IPS-NIHi7 (cell line): Measurements from ENCODE around the gene VEPH1.

ENCODE experiments used
- DNase-seq: peaks from one replicate; pipeline ENCODE4 v3.0.0; 2012; ENCODE audit warnings: mixed read lengths; ENCODE audit errors: extremely low spot score

VEPH1 gene

DNA sequence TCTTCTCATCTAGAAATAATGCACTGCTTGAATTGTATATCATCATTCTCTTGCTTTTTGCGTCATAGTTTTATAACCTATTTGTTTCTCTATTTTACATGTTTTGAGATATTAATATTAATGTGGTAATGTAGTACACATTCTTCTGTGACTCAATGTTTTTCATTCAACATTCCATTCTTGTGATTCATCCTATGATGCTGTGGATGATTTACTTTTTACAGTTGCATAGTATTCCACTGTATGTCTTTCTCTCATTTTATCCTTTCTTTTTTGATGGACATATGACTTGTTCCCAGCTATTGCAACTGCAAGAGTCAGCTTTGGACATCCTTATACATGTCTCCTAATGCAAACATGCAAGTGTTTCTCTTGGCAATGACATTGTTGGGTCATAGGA, 20.6 kb upstream of the VEPH1 start:
- no peak for DNase-seq

DNA sequence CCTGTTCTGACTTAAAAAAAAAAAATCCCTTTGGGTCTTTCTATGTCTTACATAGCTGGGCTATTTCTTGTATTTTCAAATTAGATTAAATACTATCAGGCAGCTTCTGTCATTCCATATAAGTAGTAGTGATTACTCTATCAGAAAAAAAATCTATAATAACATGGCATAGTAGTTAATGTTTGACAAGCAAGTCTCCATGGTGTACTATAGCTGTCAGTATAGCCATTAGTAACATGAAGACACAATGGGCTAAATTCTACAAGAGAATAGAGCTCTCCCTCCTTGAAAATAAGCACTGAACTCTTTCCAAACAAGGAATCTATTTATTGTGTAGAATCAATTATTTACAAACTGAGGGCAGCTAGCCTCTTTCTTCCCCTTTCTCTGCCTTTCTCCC, 19.4 kb upstream of the VEPH1 start:
- DNase-seq = no peak

DNA sequence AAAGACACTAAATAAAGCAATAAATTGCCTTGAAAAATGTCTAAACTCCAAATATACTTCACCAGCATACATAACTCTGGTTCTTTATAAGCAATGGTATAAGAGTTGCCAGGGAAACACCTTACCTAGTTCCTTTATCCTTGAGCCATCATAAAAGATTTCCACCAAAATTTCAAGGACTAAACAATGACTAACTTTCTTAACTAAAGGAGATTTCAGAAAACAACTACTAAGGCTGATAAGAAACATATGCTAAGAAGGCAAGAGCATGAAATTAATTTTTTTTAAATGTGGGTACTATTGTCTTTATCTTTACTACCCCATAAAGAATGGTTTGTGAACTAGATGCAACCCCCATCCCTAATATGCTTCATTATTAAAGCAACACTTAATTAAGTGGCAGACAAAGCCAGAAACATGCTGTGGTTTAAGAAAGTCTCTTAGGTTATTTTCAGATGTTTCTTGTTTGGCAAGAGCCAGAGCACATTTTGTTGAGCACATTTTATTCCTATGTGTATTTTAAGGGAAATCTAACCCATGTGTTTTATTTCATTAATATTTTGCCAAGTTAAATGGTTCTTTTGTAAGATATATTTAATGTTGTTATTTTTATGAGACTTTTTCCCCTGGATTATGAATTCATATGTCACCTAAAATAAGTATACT, 17.4 kb upstream of the VEPH1 start:
- DNase-seq = no peak

- no peak for DNase-seq
Measured at GRCh38 chr3:157518881-157519280, 15.7 kb upstream of the VEPH1 start.

GRCh38 chr3:157516928-157517327, 13.7 kb upstream of the VEPH1 start:
- no peak for DNase-seq

DNA sequence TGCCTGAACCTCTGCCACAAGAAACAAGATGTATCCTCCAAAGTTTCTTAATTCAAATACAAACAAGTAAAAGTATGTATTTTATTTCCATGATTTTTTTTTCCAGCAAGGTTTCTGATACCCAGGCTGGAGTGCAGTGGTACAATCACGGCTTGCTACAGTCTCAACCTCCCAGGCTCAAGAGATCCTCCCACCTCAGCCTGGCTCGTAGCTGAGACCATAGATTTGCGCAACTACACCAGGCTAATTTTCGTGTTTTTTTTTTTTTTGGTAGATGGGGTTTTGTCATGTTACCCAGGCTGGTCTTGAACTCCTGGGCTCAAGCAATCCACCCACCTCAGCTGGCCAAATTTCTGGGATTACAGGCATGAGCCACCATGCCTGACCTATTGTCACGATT, 12.2 kb upstream of the VEPH1 start:
- DNase-seq = no peak

DNA sequence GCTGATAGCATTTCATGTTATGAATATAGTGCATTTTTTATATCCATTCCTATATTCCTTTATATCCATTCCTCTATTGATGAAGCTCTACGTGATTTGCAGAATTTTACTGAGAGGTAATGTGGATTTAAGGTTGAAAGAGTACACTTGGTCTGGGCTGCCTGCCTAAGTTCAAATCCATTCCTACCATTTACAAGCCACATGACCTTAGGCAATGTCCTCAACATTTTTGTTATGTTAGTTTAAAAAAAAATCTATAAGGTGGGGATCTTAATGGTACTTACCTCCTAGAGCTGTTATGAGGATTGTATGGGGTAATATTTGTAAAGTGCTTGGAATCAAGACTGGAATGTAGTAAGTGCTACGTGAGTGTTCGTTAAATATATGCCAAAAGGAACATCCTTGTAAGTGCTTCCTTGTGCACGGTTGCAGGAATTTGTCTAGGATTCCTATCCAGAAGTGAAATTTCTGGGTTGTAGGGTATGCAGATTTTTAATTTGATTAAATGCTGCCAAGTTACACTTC, 11.2 kb upstream of the VEPH1 start:
- DNase-seq = no peak

DNA sequence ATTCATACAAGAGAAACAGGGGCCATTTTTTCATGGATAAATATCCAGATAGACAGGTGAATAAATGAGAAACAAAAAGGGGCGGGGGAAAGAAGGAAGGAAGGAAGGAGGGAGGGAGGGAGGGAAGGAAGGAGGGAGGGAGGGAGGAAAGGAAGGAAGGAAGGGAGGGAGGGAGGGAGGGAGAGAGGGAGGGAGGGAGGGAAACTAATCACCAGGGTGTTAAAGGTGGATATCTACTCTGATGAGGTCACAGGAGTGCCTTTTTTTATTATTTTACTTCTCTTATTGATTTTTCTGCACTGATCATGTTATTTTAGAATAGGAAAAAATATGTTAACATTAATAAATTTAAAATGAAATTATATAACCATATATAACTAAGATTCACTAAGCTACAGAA, 10.4 kb upstream of the VEPH1 start:
- DNase-seq = no peak

- DNase-seq = no peak
Measured at GRCh38 chr3:157512534-157512933, 9.3 kb upstream of the VEPH1 start.

DNA sequence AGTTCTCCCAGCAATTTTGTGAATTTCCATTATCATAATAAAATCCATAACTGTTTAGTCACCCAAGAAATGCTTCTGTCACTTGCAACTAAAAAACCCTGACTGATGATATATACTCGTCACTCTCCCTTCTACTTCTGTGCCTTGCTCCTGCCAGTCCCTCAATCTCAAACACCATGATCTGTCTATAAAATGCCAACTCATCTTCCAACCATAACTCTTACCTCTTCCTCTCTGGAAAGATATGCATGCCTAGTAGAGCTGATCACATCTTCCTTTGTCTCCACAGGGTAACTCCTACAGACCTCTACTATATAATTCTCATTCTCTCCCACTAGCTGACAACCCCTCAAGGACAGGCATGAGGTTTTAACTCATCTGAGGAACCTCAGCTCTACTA, 5.2 kb upstream of the VEPH1 start:
- DNase-seq = no peak

DNA sequence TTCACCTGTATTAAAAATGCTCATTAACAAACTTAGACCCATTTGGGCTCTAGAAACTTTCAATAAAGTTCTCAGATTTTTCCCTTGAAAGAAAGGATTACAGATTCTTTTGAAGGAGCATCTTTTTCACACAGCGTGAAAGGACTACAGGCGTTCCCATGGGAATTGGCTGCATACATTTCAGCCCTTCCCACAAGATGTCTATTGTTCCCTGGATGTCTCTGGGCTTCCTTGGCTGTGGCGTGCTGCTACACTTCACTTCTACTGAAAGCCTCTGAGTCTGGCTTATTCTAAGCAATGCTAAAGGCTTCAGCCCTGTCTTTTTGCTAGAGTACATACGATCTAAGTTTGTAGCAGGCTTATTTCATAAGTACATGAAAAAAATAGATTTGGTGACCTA, 1.4 kb downstream of the VEPH1 start:
- DNase-seq = peak; percentile 20

DNA sequence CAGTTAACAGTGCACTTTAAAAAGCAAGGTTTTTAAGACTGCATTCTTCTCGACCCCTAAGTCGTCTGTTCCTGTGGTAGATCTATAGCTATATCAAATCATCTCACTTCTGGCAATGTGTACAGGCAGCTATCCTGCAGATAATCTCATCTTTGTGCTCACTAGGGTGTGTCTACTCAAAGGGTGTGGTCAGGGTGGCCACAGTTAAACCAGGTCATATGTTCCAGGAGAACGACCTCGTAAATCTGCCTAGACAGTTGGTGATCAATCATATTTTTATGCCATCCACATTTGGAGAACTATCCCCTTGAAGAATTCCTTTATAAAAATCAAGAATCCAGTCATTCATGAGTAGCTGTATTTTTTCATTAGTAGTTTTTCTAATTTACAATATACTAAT, 3.0 kb downstream of the VEPH1 start:
- DNase-seq = no peak

DNA sequence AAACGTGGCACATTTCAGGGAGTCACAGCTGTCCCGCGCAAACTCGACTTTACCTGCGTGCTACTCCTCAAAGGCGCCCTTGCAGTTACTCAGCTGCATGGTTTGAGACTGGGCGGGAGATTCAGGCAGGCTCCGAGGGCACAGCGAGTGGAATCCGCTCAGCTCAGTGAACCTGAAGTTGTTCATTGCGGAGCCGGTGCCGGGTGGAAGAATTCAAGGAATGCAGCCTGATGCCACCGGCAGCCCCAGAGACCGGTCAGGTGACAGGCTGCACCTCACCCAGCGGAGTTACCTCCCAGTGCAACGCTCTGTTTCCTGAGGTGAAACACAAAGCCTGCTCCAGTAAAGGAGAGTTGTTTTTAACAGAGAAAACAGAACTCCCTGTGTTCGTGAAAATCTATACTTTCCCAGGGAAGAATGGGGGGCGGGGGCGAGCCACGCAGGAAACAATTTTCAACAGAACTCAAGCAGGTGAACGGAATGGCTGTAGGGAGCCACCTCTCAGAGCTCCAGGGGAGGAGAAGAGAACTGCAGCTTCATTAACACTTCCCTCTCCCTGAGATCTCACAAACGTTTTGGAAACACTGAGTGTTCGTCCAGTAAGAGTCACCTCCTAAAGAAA, 3.8 kb downstream of the VEPH1 start:
- DNase-seq = peak; percentile 82

DNA sequence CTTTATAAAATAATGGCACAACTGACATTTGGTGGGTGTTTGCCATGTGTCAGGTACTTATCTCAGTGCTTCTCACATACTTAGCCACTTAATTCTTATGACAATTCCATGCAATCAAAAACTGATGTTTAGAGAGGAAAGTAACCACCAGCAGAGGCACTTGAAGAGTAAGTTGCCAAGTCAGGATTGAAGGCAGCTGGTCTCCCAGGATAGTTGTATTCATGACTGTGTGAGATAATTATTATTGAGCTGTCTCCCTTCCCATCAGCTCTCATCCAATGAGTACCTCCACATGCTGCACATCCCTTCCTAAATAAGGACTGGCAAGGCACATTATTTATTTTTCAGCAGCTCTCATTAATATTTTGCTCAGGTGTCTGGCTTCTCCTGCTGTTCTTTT, 4.8 kb downstream of the VEPH1 start:
- DNase-seq = no peak

DNA sequence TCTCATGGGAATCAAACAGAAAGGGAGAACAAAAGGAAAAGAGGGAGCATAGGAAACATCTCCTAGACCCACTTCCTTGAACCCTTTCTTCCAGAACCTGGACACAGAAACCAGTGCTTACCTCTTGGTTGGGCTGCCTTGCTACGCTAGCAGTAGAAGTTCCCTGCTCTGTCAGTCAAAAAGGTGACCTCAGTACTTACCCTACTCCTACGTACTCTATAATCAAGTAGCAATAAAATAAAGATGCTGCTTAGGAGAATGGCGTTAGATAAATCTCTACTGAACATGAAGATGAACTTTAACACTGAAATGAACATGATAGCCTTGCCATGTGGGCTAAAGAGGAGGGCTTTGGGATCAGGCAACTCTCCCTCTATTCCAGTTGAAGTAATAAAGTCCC, 7.4 kb downstream of the VEPH1 start:
- no peak for DNase-seq

- DNase-seq = no peak
Measured at GRCh38 chr3:157494581-157495281, 8.5 kb downstream of the VEPH1 start.

- peak; percentile 25 for DNase-seq
Measured at GRCh38 chr3:157493627-157494550, 9.3 kb downstream of the VEPH1 start.

DNA sequence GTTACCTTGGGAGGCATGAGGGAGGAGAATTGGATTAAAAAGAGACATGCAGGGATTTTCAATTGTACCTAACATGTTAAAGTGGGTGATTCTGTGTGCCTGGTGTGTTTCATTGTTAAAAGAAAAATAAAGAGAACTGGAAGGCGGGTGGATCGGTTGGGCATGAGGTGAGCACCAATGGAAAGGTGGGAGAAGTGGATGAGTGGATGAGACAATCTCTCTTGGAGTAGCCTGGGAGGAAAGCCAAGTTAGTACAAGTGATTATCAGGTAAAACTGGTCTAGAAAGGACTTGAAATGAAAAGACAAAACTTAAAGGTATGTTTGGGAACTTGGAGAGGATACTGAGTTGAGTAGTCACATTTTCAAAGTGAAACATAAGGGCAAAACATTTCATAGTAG, 12.1 kb downstream of the VEPH1 start:
- DNase-seq = no peak

DNA sequence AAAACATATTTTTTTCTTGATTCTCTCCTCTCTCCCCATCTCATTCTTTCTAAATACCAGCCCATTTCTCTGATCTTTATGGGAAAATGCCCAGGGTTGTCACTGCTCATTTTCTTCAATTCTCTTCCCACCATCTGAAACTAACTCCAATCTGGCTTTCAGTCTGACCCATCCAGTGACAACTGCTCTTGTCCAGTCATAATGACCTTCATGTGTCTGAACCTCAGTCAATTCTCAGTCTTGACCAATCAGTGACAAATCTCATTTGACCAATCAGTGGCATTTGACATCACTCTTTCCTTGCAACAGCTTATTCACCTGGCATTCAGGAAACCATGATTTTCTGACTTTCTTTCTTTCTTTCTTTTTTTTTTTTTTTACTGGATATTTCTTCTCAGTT, 15.1 kb downstream of the VEPH1 start:
- DNase-seq = no peak

GRCh38 chr3:157487339-157487738, 15.9 kb downstream of the VEPH1 start:
- no peak for DNase-seq

- DNase-seq = no peak
Measured at GRCh38 chr3:157479464-157480243, 23.6 kb downstream of the VEPH1 start.
